WTC11 (cell line): ENCODE data around the gene TMC5. TPM values are rescaled to one million over a fixed set of nuclear protein-coding genes. Genes with fewer than 3 reads are reported as not detected.

Experiments
- ATAC-seq: fragments of 200-7000 bp; cut with Tn5 transposase; 2 replicates; pipeline ENCODE4 v1.10.0; 2021; ENCODE audit warnings: mild to moderate bottlenecking, moderate library complexity
- CTCF ChIA-PET: fragments of 300-600 bp; sonication (Branson Sonifier 250); formaldehyde crosslinking; loops from one replicate; lab custom pipeline; 2021; ENCODE audit warnings: antibody characterized with exemption; lab: Charles Lee
- POLR2A ChIA-PET: fragments of 350-600 bp; sonication (Branson Sonifier 250); formaldehyde crosslinking; loops from one replicate; lab custom pipeline; 2021; ENCODE audit warnings: antibody characterized with exemption; lab: Charles Lee
- DNase-seq: peaks from one replicate; pipeline ENCODE4 v3.0.0; 2021; ENCODE audit warnings: low spot score
- H3K27ac Mint-ChIP-seq: 2 replicates; pipeline ENCODE4 v1.8.0; 2021; ENCODE audit warnings: mixed read lengths
- H3K27me3 Mint-ChIP-seq: 2 replicates; pipeline ENCODE4 v1.8.0; 2021; ENCODE audit warnings: low read depth, mild to moderate bottlenecking, moderate library complexity, mixed read lengths
- H3K36me3 Mint-ChIP-seq: 2 replicates; pipeline ENCODE4 v1.8.0; 2021; ENCODE audit warnings: mixed read lengths
- H3K4me1 Mint-ChIP-seq: 2 replicates; pipeline ENCODE4 v1.8.0; 2022; ENCODE audit warnings: mixed read lengths
- H3K4me3 Mint-ChIP-seq: 2 replicates; pipeline ENCODE4 v1.8.0; 2021; ENCODE audit warnings: mild to moderate bottlenecking, moderate library complexity, mixed read lengths
- H3K9me3 Mint-ChIP-seq: 2 replicates; pipeline ENCODE4 v1.8.0; 2021; ENCODE audit warnings: mixed read lengths
- CDX4 ChIP-seq: fragments of 250-450 bp; sonication (Bioruptor Pico); IDR thresholded peaks from 2 replicates; pipeline ENCODE4 v1.9.0; 2021; ENCODE audit warnings: moderate library complexity, mild to moderate bottlenecking, inconsistent platforms, borderline replicate concordance
- CREM ChIP-seq: sonication (generic); formaldehyde crosslinking; IDR thresholded peaks from 2 replicates; pipeline ENCODE4 v1.8.1; 2022; ENCODE audit warnings: mild to moderate bottlenecking, missing genetic modification reagents, moderate library complexity
- E2F1 ChIP-seq: sonication (generic); formaldehyde crosslinking; IDR thresholded peaks from 2 replicates; pipeline ENCODE4 v1.8.0; 2022; ENCODE audit warnings: mild to moderate bottlenecking, missing genetic modification reagents
- GTF2I ChIP-seq: fragments of 250-450 bp; sonication (Bioruptor Pico); conservative IDR thresholded peaks from 2 replicates; pipeline ENCODE4 v1.4.0; 2021; ENCODE audit warnings: mild to moderate bottlenecking
- JUN ChIP-seq: sonication (generic); formaldehyde crosslinking; IDR thresholded peaks from 2 replicates; pipeline ENCODE4 v1.8.0; 2023; ENCODE audit warnings: mild to moderate bottlenecking, missing genetic modification reagents
- NFE2L1 ChIP-seq: sonication (generic); formaldehyde crosslinking; IDR thresholded peaks from 2 replicates; pipeline ENCODE4 v1.8.1; 2023; ENCODE audit warnings: missing genetic modification reagents
- NR1H2 ChIP-seq: sonication (generic); formaldehyde crosslinking; IDR thresholded peaks from 2 replicates; pipeline ENCODE4 v1.9.0; 2021; ENCODE audit warnings: mild to moderate bottlenecking, moderate library complexity, missing genetic modification reagents
- PREB ChIP-seq: sonication (generic); formaldehyde crosslinking; IDR thresholded peaks from 2 replicates; pipeline ENCODE4 v1.8.1; 2022; ENCODE audit warnings: mild to moderate bottlenecking, missing genetic modification reagents, moderate library complexity, borderline replicate concordance
- SMAD4 ChIP-seq: sonication (generic); formaldehyde crosslinking; IDR thresholded peaks from 2 replicates; pipeline ENCODE4 v1.8.0; 2022; ENCODE audit warnings: mild to moderate bottlenecking, missing genetic modification reagents
- SOX15 ChIP-seq: fragments of 250-450 bp; sonication (Bioruptor Pico); IDR thresholded peaks from 2 replicates; pipeline ENCODE4 v1.9.0; 2021; ENCODE audit warnings: mild to moderate bottlenecking
- STAT6 ChIP-seq: sonication (generic); formaldehyde crosslinking; conservative IDR thresholded peaks from 2 replicates; pipeline ENCODE4 v1.8.1; 2023; ENCODE audit warnings: mild to moderate bottlenecking, low read depth, missing genetic modification reagents, moderate library complexity
- TEAD1 ChIP-seq: sonication (generic); formaldehyde crosslinking; IDR thresholded peaks from 2 replicates; pipeline ENCODE4 v1.8.0; 2022; ENCODE audit warnings: mild to moderate bottlenecking, missing genetic modification reagents
- TEAD4 ChIP-seq: sonication (generic); formaldehyde crosslinking; IDR thresholded peaks from 2 replicates; pipeline ENCODE4 v1.8.0; 2022; ENCODE audit warnings: mild to moderate bottlenecking, missing genetic modification reagents
- USF1 ChIP-seq: sonication (generic); formaldehyde crosslinking; IDR thresholded peaks from 2 replicates; pipeline ENCODE4 v1.8.0; 2022; ENCODE audit warnings: mild to moderate bottlenecking, missing genetic modification reagents
- ZBTB21 ChIP-seq: sonication (generic); formaldehyde crosslinking; IDR thresholded peaks from 2 replicates; pipeline ENCODE4 v1.8.1; 2023; ENCODE audit warnings: mild to moderate bottlenecking, missing genetic modification reagents, borderline replicate concordance
- ZNF138 ChIP-seq: sonication (generic); formaldehyde crosslinking; conservative IDR thresholded peaks from 2 replicates; pipeline ENCODE4 v1.8.1; 2022; ENCODE audit warnings: mild to moderate bottlenecking, moderate library complexity, missing genetic modification reagents
- ZNF232 ChIP-seq: sonication (generic); formaldehyde crosslinking; IDR thresholded peaks from 2 replicates; pipeline ENCODE4 v1.8.0; 2022; ENCODE audit warnings: mild to moderate bottlenecking, missing genetic modification reagents
- ZNF317 ChIP-seq: sonication (generic); formaldehyde crosslinking; IDR thresholded peaks from 2 replicates; pipeline ENCODE4 v1.8.1; 2023; ENCODE audit warnings: low read depth, mild to moderate bottlenecking, moderate library complexity, missing genetic modification reagents, borderline replicate concordance
- ZSCAN18 ChIP-seq: fragments of 250-450 bp; sonication (Bioruptor Pico); IDR thresholded peaks from 2 replicates; pipeline ENCODE4 v2.1.2; 2022; ENCODE audit warnings: mild to moderate bottlenecking, moderate library complexity
- total RNA-seq: library from RNA; stranded (reverse); gene quantifications from 3 replicates; pipeline ENCODE4 v1.2.3, GENCODE V29; 2021

The TMC5 gene
- total RNA-seq, 1 experiment from 2014 or later: 3.1 TPM

- TF ChIP-seq STAT6 (CRISPR knock-in tag): no peak
- TF ChIP-seq ZSCAN18 (CRISPR knock-in tag): no peak
- TF ChIP-seq GTF2I (CRISPR knock-in tag): no peak
- no peak for TF ChIP-seq USF1 (CRISPR knock-in tag)
Observed at GRCh38 chr16:19378511-19378910, 39.2 kb upstream of the TMC5 start (continued).

- Mint-ChIP-seq H3K9me3 (no peaks in the 10 kb centered on the region), H3K27me3 (no peaks in the 10 kb centered on the region; the same call in 1 of the 2 replicates), H3K27ac (no peak overlapping the region), H3K36me3 (no peaks in the 10 kb centered on the region), H3K4me1 (no peaks in the 10 kb centered on the region), H3K4me3 (no peak overlapping the region)
- ChIA-PET POLR2A (no interaction called here), CTCF (no interaction called here)
- ATAC-seq: no peak
- no peak for TF ChIP-seq ZNF138
- no peak for TF ChIP-seq ZNF232 (CRISPR knock-in tag)
- TF ChIP-seq JUN (CRISPR knock-in tag): no peak
- no peak for TF ChIP-seq SOX15 (CRISPR knock-in tag)
- no peak for TF ChIP-seq TEAD1
- TF ChIP-seq TEAD4: no peak
- no peak for TF ChIP-seq PREB (CRISPR knock-in tag)
- TF ChIP-seq E2F1 (CRISPR knock-in tag): no peak
- TF ChIP-seq NFE2L1: no peak
- no peak for TF ChIP-seq NR1H2 (CRISPR knock-in tag)
- TF ChIP-seq SMAD4 (CRISPR knock-in tag): no peak
- TF ChIP-seq GTF2I (CRISPR knock-in tag): no peak
- TF ChIP-seq CDX4 (CRISPR knock-in tag): no peak
- no peak for TF ChIP-seq ZBTB21 (CRISPR knock-in tag)
- TF ChIP-seq CREM: no peak
- TF ChIP-seq ZNF317: no peak
- DNase-seq: no peak
Observed at GRCh38 chr16:19379838-19380237, 37.8 kb upstream of the TMC5 start.
